SIG-M5 treated with dmso at 0.1 percent for 504 hours (cell line): ENCODE measurements around the gene SMARCA1.

Experiments used
- DNase-seq: peaks from one replicate; lab custom pipeline; 2025; ENCODE audit not compliant: unreplicated experiment; lab: John Stamatoyannopoulos, UW

Gene SMARCA1

DNA sequence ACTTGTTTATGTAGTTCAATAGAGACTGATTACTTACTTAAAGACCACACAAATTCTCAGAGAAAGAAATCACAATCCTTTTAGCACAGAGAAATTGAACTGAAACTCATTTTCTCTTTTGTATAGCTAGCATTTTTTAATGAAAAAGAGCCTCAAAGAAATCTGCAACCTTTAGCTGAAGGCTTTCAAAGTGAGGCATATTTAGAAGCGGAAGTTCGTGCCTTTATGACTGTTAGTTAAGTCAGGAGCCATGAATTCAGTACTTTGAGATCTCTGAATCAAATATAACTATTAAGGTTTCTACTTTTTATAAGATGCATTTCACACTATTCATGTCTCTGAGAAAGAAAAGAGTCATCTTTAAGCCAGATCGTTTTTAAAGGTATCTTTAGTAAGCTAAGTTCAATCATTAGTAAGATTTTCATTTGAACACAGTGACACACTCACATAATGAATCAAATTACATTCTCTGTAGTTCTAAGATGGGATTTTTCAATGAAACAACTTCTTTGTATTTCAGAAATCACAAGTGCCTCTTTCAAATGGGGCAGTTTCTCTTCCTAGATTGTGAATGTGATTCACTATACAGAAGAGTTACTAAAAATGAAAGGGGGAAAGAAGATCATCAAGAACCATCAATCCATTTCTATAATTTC is 61.4 kb downstream of the SMARCA1 start:
- no peak for DNase-seq

DNA sequence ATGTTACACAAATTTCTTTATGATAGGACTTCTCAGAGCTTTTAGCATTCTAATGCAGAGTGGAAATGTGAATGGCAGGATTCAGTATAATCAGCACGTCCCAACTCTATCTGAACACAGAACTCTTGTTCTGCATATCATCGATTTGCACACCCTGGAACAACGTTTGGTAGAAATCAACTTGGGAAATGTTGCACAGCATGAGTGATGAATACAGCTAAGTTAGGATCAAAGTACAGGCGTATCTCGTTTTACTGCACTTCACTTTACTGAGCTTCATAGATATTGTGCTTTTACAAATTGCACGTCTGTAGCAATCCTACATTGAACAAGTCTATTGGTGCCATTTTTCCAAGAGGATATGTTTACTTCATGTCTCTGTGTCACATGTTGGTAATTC is 70.8 kb downstream of the SMARCA1 start:
- no peak for DNase-seq

GRCh38 chrX:129450123-129450522 is 73.2 kb downstream of the SMARCA1 start:
- DNase-seq = no peak

DNA sequence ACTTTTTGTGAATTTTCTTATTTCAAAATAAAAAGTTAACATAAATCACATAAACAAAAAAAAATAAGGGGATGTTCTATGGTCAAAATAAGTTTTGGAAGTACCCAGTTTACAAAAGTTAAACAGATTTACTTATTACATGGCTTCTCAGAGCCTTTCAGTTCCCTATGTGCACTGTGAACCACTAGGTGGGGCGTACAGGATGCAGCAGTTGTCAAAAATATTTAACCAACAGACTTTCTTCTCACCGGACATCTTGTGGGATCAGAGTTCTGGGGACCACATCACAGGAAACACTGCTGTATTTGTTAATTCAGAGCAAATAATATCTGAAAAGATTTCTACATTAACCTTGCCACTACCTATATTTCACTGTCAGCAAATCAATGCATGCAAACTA is 74.1 kb downstream of the SMARCA1 start:
- no peak for DNase-seq

- no peak for DNase-seq
Measured at GRCh38 chrX:129445436-129445835, 77.9 kb downstream of the SMARCA1 start.

- no peak for DNase-seq
Measured at GRCh38 chrX:129433945-129434344, 89.3 kb downstream of the SMARCA1 start.

DNA sequence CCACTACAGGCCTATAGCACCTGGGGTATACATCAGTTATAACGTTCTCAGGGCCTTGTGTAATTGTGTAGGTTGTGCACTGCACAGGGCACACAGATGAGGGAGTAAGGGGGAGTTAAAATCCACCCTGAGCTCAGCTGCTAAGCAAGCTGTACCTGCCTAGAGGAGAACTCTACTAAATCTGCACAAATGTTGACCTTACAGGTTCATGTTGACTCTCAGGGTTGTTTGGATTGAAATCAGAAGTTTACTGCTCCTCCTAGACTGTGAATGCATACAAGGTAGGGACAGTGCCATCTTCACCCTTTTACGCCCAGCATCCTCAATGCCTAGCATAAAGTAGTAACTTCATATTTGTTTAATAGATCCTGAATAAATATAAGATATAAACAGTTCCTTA is 89.8 kb downstream of the SMARCA1 start:
- DNase-seq = no peak

GRCh38 chrX:129427267-129427666 is 96.0 kb downstream of the SMARCA1 start:
- DNase-seq = no peak

DNA sequence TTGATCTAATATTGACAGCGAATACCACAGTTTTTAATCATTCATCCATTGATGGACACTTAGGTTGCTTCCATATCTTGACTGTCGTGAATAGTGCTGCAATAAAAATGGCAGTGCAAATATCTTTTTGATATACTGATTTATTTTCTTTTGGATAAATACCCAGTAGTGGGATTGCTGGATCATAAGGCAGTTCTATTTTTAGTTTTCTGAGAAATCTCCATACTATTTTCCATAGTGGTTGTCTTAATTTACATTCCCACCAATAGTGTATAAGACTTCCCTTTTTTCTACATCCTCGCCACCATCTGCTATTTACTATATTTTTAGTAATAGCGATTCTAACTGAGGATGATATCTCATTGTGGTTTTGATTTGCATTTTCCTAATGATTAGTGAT is 100.1 kb downstream of the SMARCA1 start:
- DNase-seq = no peak

GRCh38 chrX:129404670-129405008 is 118.7 kb downstream of the SMARCA1 start:
- DNase-seq = no peak

GRCh38 chrX:129403974-129404669 is 119.2 kb downstream of the SMARCA1 start:
- DNase-seq = no peak
